ENCODE measurements around the gene MYBPH. TPM values are rescaled to one million over a fixed set of nuclear protein-coding genes. Genes with fewer than 3 reads are reported as not detected.

Gene MYBPH
- total and polyA plus RNA-seq, 2 of the 13 experiments (the other 11 are each of a cell fraction or from before 2014, with no cell fraction given), result not detected

GRCh38 chr1:203187689-203188264 is 12.2 kb upstream of the MYBPH start (continued):
- no peak for TF ChIP-seq TBL1XR1 (IDR thresholded peaks at IDR 0.05; ENCODE audit: borderline replicate concordance, low read length, partially characterized antibody)

- ChIA-PET CTCF (ENCODE audit: low intra/inter-chr PET ratio, low total read pairs) (no interaction called here), POLR2A (no interaction called here)
- H3K4me2 ChIP-seq (ENCODE audit: low read depth, low read length), result no peak overlapping the region
- H2AFZ ChIP-seq (ENCODE audit: low read length), result no peak overlapping the region
- H3K4me3 ChIP-seq (replicated peaks in 1 of 3; ENCODE audit: insufficient read depth in 1 of 3, low read depth in 2 of 3, low read length in 3 of 3), result no peak overlapping the region
- no TSS peak for BruUV-seq (replicated peaks)
- H3K27me3 ChIP-seq (ENCODE audit: control insufficient read depth in 1 of 2, insufficient read depth in 2 of 2, low read length in 2 of 2), result peaks cover 0 to 18% of the 10 kb centered on the region in 2 experiments; a peak in 3 of 5 replicates
- in situ Hi-C loops (cut with HindIII; ENCODE audit: extremely low pct_ligation_motif_present, low pct_unique_long_range_greater_than_20kb) (no loop called here), intact Hi-C loops (cut with micrococcal nuclease; ENCODE audit: unreplicated experiment) (no loop called here)
- no peak for ATAC-seq
- TF ChIP-seq RBM22 (optimal IDR thresholded peaks at IDR 0.05; ENCODE audit: low read length), result no peak
- TF ChIP-seq ZBTB25 (CRISPR knock-in tag; IDR thresholded peaks at IDR 0.05), result no peak
- TF ChIP-seq KLF13 (CRISPR knock-in tag; IDR thresholded peaks at IDR 0.05), result no peak
- H3K9me3 ChIP-seq (ENCODE audit: low read length), result no peaks in the 10 kb centered on the region
- DNase-seq (ENCODE audit: low spot score), result no peak
- H3K27ac ChIP-seq (ENCODE audit: extremely low read length, insufficient read depth, low read length), result no peak overlapping the region
- FAIRE-seq, result no peak
- H3K4me1 ChIP-seq (ENCODE audit: insufficient read depth, low read length), result no peaks in the 10 kb centered on the region
- H3K79me2 ChIP-seq (ENCODE audit: insufficient read depth, low read length), result no peaks in the 10 kb centered on the region
- H3K36me3 ChIP-seq (replicated peaks in 1 of 2; ENCODE audit: control insufficient read depth in 1 of 2, insufficient read depth in 2 of 2, low read length in 2 of 2), result no peaks in the 10 kb centered on the region
- no peak overlapping the region for H3K9ac ChIP-seq (ENCODE audit: insufficient read depth, low read depth, low read length)
- no peaks in the 10 kb centered on the region for H4K20me1 ChIP-seq (ENCODE audit: insufficient read depth, low read length)
- WGBS (ENCODE audit: low lambda C conversion rate), result 38% methylated on average over 7 of the region's 7 CpGs
Observed at GRCh38 chr1:203187304-203187685, 11.7 kb upstream of the MYBPH start.

All from HepG2 (cell line).